ENCODE results near the gene MRPS10. TPM values are rescaled to one million over a fixed set of nuclear protein-coding genes. Genes with fewer than 3 reads are reported as not detected.
A peak's percentile ranks its signal among the peaks of the same experiment; 100 is the strongest.

Gene MRPS10
- polyA plus RNA-seq, 2 of the 4 experiments (the other 2 are of a cell fraction) = 31.5 to 60.7 TPM

DNA sequence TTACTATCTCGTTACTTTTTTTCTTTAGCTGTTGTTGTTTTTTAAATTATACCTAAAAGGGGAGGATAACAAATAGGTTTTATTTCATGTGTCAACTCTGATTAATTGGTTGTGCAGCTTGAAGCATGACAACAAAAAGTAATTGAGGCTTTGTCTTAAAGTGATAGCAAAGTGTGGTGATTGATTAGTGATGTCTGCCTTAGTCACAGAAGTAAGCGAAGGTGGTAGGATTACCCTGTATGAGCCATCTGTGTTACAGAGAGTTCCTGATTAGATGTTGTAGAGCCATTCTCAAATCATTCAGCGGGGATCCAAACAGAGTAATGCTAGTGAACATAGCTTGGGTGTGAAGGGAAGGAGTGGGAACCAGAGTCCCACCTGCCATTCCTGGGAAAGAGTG is 14.4 kb upstream of the MRPS10 start:
- TF ChIP-seq ZC3H11A (IDR thresholded peaks at IDR 0.05) = no peak
- TF ChIP-seq RFX5 (IDR thresholded peaks at IDR 0.05) = no peak
- TF ChIP-seq HDAC2 (IDR thresholded peaks at IDR 0.05) = no peak
- no peak for TF ChIP-seq POLR2AphosphoS2 (conservative IDR thresholded peaks at IDR 0.05; ENCODE audit: low read length)
- WGBS (ENCODE audit: missing lambda C conversion rate) = 91% methylated on average over 3 of the region's 3 CpGs

DNA sequence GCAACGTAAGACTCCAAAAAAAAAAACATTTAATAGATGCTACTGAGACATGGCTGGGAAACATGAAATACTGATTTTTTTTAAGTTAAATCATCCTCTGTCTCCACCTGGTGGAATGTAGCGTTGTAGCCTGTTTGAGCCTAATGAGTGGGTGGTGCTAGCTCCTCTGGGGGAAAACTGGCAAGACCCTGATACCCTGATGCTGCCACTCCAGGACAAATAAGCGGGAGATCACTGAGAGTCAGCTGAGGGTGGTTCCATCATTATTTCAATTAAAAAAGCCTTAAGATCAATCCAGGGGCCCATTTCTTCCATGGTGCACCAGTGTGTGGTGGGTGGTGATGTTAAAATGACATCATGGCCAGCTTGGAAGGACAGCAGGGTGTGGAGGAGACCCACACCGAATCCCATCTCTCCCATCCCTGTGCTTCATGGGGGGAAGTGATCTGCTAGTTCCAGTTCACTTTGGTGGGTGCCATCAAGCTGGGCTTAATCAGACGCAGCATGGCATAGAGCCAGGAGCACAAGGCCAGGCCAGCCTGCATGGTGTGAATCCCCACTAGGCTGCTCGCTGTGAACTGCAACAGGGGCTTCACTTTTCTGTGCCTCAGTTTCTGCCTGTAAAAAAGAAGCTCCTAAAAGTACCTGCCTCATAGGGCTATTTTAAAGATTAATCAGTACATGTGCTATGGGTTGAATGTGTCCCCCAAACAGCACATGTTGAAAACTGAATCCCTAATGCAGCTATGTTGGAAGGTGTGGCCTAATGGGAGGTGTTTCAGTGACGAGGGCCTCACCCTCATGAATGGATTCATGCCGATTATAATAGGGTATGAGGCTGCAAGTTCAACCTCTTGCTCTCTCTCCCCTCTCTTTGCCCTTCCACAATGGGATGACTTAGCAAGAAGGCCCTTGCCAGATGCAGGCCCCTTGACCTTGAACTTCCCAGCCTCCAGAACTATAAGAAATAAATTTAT is 13.0 kb upstream of the MRPS10 start:
- TF ChIP-seq, protein P1, sequence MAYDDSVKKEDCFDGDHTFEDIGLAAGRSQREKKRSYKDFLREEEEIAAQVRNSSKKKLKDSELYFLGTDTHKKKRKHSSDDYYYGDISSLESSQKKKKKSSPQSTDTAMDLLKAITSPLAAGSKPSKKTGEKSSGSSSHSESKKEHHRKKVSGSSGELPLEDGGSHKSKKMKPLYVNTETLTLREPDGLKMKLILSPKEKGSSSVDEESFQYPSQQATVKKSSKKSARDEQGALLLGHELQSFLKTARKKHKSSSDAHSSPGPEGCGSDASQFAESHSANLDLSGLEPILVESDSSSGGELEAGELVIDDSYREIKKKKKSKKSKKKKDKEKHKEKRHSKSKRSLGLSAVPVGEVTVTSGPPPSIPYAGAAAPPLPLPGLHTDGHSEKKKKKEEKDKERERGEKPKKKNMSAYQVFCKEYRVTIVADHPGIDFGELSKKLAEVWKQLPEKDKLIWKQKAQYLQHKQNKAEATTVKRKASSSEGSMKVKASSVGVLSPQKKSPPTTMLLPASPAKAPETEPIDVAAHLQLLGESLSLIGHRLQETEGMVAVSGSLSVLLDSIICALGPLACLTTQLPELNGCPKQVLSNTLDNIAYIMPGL (CRISPR knock-in tag; IDR thresholded peaks at IDR 0.05; ENCODE audit: borderline replicate concordance) = no peak
- TF ChIP-seq, protein P2, sequence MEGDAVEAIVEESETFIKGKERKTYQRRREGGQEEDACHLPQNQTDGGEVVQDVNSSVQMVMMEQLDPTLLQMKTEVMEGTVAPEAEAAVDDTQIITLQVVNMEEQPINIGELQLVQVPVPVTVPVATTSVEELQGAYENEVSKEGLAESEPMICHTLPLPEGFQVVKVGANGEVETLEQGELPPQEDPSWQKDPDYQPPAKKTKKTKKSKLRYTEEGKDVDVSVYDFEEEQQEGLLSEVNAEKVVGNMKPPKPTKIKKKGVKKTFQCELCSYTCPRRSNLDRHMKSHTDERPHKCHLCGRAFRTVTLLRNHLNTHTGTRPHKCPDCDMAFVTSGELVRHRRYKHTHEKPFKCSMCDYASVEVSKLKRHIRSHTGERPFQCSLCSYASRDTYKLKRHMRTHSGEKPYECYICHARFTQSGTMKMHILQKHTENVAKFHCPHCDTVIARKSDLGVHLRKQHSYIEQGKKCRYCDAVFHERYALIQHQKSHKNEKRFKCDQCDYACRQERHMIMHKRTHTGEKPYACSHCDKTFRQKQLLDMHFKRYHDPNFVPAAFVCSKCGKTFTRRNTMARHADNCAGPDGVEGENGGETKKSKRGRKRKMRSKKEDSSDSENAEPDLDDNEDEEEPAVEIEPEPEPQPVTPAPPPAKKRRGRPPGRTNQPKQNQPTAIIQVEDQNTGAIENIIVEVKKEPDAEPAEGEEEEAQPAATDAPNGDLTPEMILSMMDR (IDR thresholded peaks at IDR 0.05) = peak; percentile 58
- TF ChIP-seq RAD21 (conservative IDR thresholded peaks at IDR 0.05 in 1 of 2, IDR thresholded peaks at IDR 0.05 in 1 of 2) (peak; percentile 62 to 67), CEBPB (IDR thresholded peaks at IDR 0.05) (no peak), SMC3 (IDR thresholded peaks at IDR 0.05) (peak; percentile 51; the same call in 2 of the 3 replicates), NFE2L2 (conservative IDR thresholded peaks at IDR 0.05; ENCODE audit: low read length) (no peak)
- ATAC-seq (peak in 1 of 2 experiments; percentile 37; a peak in 3 of 6 replicates), DNase-seq (ENCODE audit: low read depth in 1 of 2, low spot score in 1 of 2) (peak in 1 of 2 experiments; percentile 40), FAIRE-seq (no peak)
- Histone ChIP-seq H3K27ac (peak overlapping the region in 1 of 2 experiments; percentile 13; a peak in 2 of 6 replicates), H3K4me3 (no peak overlapping the region), H3K4me1 (peaks cover 32% of the 10 kb centered on the region), H3K9me3 (no peaks in the 10 kb centered on the region), H3K4me2 (no peak overlapping the region)
- POLR2A ChIA-PET = interaction anchor here (0.6 kb wide), 1 partner anchor 14 kb away, joined by 3 read pairs; no protein-coding TSS in a partner anchor
- CTCF ChIA-PET = interaction anchor here (0.6 to 2.5 kb wide), 20 partner anchors 9 to 1922 kb away, joined by 3 to 8 read pairs (median 4); no protein-coding TSS in a partner anchor
- WGBS (ENCODE audit: missing lambda C conversion rate) = 55% methylated on average over 7 of the region's 8 CpGs

More for the DNA sequence above, 14.4 kb upstream of the MRPS10 start:
- Histone ChIP-seq H3K9me3 (no peaks in the 10 kb centered on the region), H3K4me2 (no peak overlapping the region), H3K4me3 (no peak overlapping the region), H3K4me1 (peaks cover 20% of the 10 kb centered on the region), H3K27ac (no peak overlapping the region)
- no peak for ATAC-seq
- no peak for DNase-seq (ENCODE audit: low read depth in 1 of 2, low spot score in 1 of 2)
- ChIA-PET CTCF (interaction anchor here (0.9 to 1.4 kb wide), 4 partner anchors 17 to 316 kb away, joined by 3 to 5 read pairs (median 4); no protein-coding TSS in a partner anchor), POLR2A (no interaction called here)
- FAIRE-seq = no peak

DNA sequence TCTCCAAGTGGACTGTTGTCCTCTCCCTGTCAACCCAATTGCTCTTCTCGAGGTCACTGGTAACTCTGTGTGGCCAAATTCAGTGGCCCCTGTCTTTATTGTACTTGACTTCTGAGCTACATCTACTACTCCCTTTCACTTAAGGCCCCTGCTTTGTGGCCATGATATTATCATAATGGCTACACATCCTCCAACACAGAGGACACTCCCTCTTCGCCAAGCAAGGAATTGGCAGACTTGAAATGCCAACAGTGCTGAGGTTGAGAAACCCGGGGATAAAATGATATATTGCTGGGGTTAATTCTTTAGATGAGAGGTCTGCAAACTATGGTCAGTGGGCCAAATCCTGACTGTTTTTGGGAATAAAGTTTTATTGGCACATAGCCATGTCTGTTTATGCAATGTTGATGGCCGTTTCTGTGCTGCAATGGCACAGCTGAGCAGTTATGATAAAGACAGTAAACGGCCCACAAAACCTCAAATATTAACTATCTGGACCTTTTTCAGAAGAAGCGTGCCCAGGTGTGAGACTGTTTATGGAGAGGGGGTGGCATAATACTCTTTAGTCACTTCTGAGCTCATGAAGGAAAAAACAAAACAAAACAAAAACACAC is 12.0 kb upstream of the MRPS10 start:
- FAIRE-seq (no peak), DNase-seq (ENCODE audit: low read depth in 1 of 2, low spot score in 1 of 2) (no peak), ATAC-seq (no peak)
- peak overlapping the region; percentile 23 to 89; a peak in 3 of 6 replicates for H3K27ac ChIP-seq
- peaks cover 39% of the 10 kb centered on the region for H3K4me1 ChIP-seq
- H3K9me3 ChIP-seq = no peaks in the 10 kb centered on the region
- ChIA-PET POLR2A (interaction anchor here (0.6 kb wide), 1 partner anchor 13 kb away, joined by 3 read pairs; no protein-coding TSS in a partner anchor), CTCF (interaction anchor here (0.7 to 2.5 kb wide), 15 partner anchors 12 to 318 kb away, joined by 3 to 8 read pairs (median 5); no protein-coding TSS in a partner anchor)
- no peak overlapping the region for H3K4me2 ChIP-seq
- H3K4me3 ChIP-seq = no peak overlapping the region
- WGBS (ENCODE audit: missing lambda C conversion rate) = 63% methylated on average over 6 of the region's 6 CpGs
- TF ChIP-seq FOSB (CRISPR knock-in tag; IDR thresholded peaks at IDR 0.05) = no peak
- TF ChIP-seq, protein P3, sequence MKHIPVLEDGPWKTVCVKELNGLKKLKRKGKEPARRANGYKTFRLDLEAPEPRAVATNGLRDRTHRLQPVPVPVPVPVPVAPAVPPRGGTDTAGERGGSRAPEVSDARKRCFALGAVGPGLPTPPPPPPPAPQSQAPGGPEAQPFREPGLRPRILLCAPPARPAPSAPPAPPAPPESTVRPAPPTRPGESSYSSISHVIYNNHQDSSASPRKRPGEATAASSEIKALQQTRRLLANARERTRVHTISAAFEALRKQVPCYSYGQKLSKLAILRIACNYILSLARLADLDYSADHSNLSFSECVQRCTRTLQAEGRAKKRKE (CRISPR knock-in tag; IDR thresholded peaks at IDR 0.05; ENCODE audit: low read depth) = no peak
- no peak for TF ChIP-seq HEYL (CRISPR knock-in tag; IDR thresholded peaks at IDR 0.05)
- TF ChIP-seq, protein P4, sequence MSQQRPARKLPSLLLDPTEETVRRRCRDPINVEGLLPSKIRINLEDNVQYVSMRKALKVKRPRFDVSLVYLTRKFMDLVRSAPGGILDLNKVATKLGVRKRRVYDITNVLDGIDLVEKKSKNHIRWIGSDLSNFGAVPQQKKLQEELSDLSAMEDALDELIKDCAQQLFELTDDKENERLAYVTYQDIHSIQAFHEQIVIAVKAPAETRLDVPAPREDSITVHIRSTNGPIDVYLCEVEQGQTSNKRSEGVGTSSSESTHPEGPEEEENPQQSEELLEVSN (IDR thresholded peaks at IDR 0.05; ENCODE audit: borderline replicate concordance, low read depth) = no peak
- TF ChIP-seq, protein P5, sequence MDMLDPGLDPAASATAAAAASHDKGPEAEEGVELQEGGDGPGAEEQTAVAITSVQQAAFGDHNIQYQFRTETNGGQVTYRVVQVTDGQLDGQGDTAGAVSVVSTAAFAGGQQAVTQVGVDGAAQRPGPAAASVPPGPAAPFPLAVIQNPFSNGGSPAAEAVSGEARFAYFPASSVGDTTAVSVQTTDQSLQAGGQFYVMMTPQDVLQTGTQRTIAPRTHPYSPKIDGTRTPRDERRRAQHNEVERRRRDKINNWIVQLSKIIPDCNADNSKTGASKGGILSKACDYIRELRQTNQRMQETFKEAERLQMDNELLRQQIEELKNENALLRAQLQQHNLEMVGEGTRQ (IDR thresholded peaks at IDR 0.05) = no peak
- TF ChIP-seq MAZ (IDR thresholded peaks at IDR 0.05; ENCODE audit: borderline replicate concordance, low read depth, low read length) = no peak
- TF ChIP-seq, protein P6, sequence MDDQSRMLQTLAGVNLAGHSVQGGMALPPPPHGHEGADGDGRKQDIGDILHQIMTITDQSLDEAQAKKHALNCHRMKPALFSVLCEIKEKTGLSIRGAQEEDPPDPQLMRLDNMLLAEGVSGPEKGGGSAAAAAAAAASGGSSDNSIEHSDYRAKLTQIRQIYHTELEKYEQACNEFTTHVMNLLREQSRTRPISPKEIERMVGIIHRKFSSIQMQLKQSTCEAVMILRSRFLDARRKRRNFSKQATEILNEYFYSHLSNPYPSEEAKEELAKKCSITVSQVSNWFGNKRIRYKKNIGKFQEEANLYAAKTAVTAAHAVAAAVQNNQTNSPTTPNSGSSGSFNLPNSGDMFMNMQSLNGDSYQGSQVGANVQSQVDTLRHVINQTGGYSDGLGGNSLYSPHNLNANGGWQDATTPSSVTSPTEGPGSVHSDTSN (IDR thresholded peaks at IDR 0.05) = no peak
- no peak for TF ChIP-seq TFCP2L1 (CRISPR knock-in tag; IDR thresholded peaks at IDR 0.05)
- TF ChIP-seq POLR2A (IDR thresholded peaks at IDR 0.05; ENCODE audit: low read length) = no peak
- TF ChIP-seq HOXB13 (CRISPR knock-in tag; IDR thresholded peaks at IDR 0.05; ENCODE audit: low read depth) = no peak
- no peak for TF ChIP-seq RARB (CRISPR knock-in tag; IDR thresholded peaks at IDR 0.05)
- TF ChIP-seq MAFK (IDR thresholded peaks at IDR 0.05; ENCODE audit: partially characterized antibody) = no peak
- TF ChIP-seq JUN (IDR thresholded peaks at IDR 0.05) = no peak
- TF ChIP-seq SMC3 (IDR thresholded peaks at IDR 0.05) = no peak
- no peak for TF ChIP-seq NR3C1 (IDR thresholded peaks at IDR 0.05)
- no peak for TF ChIP-seq RAD21 (conservative IDR thresholded peaks at IDR 0.05 in 1 of 2, IDR thresholded peaks at IDR 0.05 in 1 of 2)
- no peak for TF ChIP-seq HDAC2 (IDR thresholded peaks at IDR 0.05)
